22Rv1 (cell line): ENCODE results near the gene USP32.

Experiments used
- ZFX ChIP-seq: fragments of 450-650 bp; IDR thresholded peaks from 2 replicates; pipeline ENCODE4 v1.6.1; 2017; ENCODE audit warnings: antibody characterized with exemption, borderline replicate concordance
- TF ChIP-seq, protein P1 (sequence below): fragments of 450-650 bp; IDR thresholded peaks from 2 replicates; pipeline ENCODE4 v1.5.1; 2017; ENCODE audit warnings: mild to moderate bottlenecking

DNA sequence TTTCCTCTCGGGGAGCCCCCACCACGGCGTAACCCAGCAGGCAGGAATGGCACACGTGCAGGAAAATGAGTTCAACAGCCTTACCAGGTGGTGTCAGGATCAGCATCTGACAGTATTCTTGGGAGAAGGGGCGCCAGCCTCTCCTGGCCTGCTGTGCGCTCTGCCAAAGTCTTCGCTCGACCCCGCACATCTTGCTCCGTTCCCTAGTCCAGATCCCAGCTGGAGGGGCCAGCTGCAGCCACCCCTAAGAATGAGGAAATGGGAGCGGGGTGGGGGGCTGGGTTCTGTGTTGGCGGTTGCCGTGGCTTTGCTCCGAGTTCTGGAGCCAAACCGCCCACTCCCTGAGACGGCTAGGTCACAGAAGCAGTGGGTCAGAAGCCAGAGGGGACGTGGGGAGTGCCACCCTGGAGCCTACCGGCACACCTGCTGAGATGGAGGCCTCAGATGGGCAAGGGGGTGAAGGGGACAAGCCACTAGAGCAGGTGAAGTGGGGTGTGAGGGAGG lies 30.3 kb upstream of the USP32 start, which contains the start of gene CHCT1:
- TF ChIP-seq, protein P1, sequence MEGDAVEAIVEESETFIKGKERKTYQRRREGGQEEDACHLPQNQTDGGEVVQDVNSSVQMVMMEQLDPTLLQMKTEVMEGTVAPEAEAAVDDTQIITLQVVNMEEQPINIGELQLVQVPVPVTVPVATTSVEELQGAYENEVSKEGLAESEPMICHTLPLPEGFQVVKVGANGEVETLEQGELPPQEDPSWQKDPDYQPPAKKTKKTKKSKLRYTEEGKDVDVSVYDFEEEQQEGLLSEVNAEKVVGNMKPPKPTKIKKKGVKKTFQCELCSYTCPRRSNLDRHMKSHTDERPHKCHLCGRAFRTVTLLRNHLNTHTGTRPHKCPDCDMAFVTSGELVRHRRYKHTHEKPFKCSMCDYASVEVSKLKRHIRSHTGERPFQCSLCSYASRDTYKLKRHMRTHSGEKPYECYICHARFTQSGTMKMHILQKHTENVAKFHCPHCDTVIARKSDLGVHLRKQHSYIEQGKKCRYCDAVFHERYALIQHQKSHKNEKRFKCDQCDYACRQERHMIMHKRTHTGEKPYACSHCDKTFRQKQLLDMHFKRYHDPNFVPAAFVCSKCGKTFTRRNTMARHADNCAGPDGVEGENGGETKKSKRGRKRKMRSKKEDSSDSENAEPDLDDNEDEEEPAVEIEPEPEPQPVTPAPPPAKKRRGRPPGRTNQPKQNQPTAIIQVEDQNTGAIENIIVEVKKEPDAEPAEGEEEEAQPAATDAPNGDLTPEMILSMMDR = no peak
- TF ChIP-seq ZFX = no peak
